Vagina (tissue), 2 donors: ENCODE data around the gene COL28A1.

Source experiments
- CTCF ChIP-seq, 3 experiments: fragments of 450-650 bp in 2 of 3; fragments of 200-600 bp in 1 of 3; sonication (generic) in 1 of 3; IDR thresholded peaks; one replicate each; pipeline ENCODE4 v1.5.1; 2017 to 2019; ENCODE audit warnings: antibody characterized with exemption in 3 of 3, mild to moderate bottlenecking in 2 of 3, moderate library complexity in 2 of 3
- POLR2A ChIP-seq, 2 donors: fragments of 450-650 bp; IDR thresholded peaks; one replicate each; pipeline ENCODE4 v1.6.1; 2017; ENCODE audit warnings: antibody characterized with exemption in 2 of 2, mild to moderate bottlenecking in 2 of 2, moderate library complexity in 2 of 2
- POLR2AphosphoS5 ChIP-seq, 2 donors: sonication (generic); formaldehyde crosslinking; IDR thresholded peaks; one replicate each; pipeline ENCODE4 v1.9.0; 2017; ENCODE audit warnings: antibody characterized with exemption in 2 of 2, mild to moderate bottlenecking in 2 of 2, low read depth in 1 of 2; ENCODE audit not compliant: insufficient read depth in 1 of 2

GRCh38 chr7:7535691-7536090, at the start of gene COL28A1:
- TF ChIP-seq POLR2A (IDR thresholded peaks at IDR 0.05): no peak
- no peak for TF ChIP-seq CTCF (IDR thresholded peaks at IDR 0.05)
- TF ChIP-seq POLR2AphosphoS5 (IDR thresholded peaks at IDR 0.05; ENCODE audit: insufficient read depth in 1 of 2, low read depth in 1 of 2): no peak
